Forelimb muscle (tissue), 1 donor: ENCODE measurements around the gene AP5Z1. TPM values are rescaled to one million over a fixed set of nuclear protein-coding genes. Genes with fewer than 3 reads are reported as not detected.

Source experiments
- DNase-seq: peaks from one replicate; pipeline ENCODE4 v3.0.0-alpha.2; 2013; ENCODE audit warnings: low read depth
- polyA plus RNA-seq: library from polyadenylated mRNA; unstranded; fragments of 120-200 nt; gene quantifications from one replicate; pipeline ENCODE4 v1.2.1, GENCODE V29; 2013; ENCODE audit not compliant: insufficient read length

AP5Z1 gene
- polyA plus RNA-seq, 1 donor = 14.1 TPM

DNA sequence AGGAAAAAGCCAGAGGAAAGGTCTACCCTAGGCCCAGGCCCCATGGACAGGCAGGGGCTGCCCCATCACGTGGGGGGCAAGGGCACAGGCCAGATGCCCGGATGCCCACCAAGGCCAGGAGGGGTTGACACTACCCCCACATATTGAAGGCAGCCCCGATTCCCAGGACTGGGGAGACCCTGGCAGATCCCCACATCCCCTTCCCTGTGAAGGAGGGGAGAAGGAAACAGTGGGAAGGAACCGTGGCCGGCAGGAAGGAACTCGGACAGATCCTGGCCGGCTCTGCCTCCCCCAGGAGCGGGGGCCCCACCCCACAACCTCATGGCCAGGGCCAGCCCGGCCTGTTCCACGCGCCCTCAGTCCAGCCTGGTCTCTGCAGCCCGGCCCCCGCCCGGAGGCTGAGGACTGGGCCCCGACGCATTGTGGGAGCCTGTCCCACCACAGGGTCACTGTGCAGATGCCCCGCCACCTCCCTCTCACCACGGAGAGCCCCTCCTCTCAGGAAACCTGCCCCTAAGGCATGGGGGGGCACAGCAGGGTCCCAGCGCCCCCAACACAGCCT, 45.1 kb downstream of the AP5Z1 start:
- DNase-seq = no peak

DNA sequence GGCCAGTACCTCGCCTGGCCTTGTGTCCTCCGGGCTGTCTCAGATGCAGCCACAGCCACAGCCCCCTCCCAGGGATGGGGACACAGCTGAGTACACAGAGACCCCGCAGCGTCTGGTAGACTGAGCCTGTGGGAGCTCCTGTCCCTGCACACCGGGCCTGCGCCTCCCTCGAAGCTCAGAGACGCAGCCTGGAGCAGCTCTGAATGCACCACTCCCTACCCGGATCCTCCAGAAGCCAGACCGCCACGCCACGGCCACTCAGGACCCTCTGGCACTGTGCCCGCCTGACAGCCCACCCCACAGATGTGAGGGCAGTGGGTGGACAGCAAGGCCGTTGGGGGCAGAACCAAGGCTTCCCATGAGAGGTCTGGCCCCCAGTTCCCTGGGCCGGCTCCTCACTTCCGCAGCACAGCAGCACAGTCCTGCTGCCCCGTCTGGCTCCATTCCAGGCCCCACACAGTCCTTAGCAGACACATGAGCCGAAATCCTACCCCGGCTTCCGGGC, 45.6 kb downstream of the AP5Z1 start:
- no peak for DNase-seq

DNA sequence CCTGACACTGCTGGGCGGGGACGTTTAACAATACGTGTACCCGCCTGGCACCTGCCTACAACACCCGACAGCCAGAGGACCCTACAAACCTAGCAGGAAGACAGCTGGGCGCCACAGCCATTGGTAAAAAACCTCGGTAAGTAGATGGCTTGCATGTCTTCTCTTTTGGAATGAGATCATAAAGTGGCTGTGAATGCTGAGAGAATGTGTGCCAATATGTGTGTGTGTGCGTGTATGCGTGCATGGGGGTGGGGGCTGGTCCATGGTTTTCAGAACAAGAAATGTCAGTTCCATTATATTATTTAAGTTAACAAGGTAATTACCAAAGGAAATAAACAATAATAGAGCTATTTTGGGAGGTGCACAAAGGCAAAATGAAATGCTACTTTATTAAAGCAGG, 47.3 kb downstream of the AP5Z1 start:
- no peak for DNase-seq

DNA sequence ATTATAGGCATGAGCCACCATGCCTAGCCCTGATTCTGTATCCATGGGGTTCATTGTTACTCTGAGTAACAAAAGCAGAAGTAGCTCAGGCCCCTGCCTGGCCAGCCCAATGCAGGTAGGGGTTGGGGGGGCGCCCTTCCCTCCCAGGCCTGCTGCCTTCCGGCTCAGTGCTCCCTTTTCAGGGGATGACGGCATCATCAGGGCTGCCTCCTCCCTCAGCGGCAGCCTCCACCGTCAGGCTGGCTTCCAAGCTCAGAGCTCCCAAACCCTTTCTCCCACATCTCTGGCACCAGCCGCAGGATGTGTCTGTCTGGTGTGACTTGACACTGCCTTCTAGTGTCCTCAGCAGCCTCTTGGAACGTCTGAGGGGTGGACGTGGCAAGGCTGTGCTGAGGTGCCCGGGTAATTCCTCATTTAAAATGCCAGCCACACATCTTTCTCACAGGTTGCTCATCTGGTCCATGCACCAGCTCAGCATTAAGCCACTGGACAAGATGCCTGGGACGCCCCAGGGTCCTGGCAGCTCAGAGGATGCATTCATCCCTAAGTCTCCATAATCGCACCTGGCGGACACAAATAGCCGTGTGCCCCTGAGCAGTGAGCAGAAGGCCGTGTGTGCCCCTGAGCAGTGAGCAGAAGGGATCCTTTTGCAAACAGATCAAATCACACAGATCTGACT, 48.2 kb downstream of the AP5Z1 start:
- DNase-seq = no peak

DNA sequence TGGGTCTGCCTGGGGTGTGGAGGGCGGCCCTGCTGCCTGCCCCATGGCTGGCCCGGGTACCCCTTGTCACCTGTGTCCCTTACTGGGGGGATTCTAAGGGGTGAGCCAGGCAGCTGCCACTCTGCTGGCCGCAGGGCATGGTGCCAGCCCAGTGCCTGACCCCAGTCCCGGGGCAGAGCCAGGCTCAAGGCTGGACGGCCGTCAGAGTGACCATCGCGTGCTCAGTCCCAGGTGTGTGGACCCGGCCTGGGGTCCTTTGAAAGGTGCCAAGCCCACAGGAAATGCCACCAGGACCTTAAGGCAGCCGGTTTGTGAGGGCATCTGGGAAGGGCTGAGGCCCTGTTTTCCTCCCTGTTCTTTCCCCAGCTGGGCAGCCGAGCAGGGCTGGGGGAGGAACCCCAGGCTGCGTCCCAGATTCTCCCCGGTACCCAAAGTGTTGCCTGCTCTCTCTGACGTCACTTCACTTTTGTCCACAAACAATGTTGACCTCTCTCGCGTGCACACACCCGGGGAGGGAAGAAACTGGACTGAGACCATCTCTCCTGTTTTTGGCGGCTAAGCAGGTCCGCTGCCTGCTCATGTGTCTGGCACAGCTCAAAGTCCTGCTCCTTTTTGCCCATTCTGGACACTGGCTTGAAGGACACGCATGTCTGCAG, 48.8 kb downstream of the AP5Z1 start:
- DNase-seq = no peak

DNA sequence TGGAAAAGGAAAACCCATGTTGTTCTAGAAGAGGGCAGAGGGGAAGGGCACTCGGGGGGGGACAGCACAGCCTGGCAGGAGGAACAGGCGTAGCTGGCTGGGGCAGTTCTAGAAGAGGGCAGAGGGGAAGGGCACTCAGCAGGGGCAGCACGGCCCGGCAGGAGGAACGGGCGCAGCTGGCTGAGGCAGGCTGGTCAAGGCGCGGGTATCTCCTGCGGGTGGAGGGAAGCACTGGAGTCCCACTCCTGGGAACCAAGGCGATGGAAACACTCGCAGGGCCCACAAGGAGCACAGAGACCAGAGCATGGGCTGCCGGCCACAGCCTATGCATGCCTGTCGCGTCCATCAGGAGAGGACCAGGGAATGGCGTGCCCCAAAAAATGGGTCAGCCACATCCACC, 49.7 kb downstream of the AP5Z1 start:
- no peak for DNase-seq

DNA sequence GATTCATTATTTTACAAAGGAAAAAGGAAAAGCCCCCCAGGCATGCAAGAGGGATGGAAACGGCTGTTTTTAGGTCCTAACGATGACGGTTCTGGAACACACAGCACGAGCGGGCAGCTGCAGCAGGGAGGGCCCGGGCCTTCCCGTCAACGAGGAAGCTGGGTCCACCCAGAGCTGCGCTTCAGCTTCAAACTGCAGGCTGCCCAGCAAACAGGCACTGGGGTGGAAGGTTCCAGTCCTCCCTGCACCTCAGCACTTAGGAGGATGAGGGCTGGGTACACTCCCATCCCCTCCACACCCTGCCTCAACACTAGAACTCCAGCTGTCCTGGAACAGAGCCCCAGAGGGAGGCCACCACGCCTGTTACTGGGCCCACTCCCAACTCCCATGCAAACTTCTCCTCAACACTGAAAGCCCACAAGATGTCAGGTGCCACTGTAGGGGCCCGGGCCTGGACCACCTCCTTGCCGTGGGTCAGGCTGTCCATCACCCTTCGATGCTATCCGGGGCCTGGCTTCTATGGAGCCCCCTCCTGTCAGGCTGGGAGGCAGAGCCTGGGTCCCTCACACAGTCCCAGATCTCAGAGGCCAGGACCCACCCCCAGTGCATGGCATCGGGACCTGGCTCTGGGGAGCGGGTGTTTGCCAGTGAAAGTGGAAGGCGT, 53.4 kb downstream of the AP5Z1 start:
- no peak for DNase-seq

DNA sequence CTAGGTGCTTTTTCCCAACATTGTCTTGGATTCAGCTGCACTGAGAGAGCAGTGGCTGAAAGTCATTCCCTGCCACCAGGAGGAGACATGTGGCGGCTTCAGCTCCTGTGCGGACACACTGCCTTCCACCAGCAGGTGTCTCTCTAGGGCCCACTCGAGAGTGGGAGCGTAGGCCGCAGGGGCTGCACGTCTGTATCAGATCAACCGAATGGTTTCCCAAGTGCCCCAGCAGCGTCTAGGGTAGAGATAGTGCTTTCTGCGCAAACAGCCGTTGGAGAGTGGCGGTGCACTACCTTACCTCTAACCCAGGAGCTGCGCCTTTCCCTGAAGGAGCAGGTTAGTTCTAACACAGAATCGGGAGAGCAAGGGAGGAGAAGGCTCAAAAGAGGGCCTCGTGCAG, 54.8 kb downstream of the AP5Z1 start:
- no peak for DNase-seq

DNA sequence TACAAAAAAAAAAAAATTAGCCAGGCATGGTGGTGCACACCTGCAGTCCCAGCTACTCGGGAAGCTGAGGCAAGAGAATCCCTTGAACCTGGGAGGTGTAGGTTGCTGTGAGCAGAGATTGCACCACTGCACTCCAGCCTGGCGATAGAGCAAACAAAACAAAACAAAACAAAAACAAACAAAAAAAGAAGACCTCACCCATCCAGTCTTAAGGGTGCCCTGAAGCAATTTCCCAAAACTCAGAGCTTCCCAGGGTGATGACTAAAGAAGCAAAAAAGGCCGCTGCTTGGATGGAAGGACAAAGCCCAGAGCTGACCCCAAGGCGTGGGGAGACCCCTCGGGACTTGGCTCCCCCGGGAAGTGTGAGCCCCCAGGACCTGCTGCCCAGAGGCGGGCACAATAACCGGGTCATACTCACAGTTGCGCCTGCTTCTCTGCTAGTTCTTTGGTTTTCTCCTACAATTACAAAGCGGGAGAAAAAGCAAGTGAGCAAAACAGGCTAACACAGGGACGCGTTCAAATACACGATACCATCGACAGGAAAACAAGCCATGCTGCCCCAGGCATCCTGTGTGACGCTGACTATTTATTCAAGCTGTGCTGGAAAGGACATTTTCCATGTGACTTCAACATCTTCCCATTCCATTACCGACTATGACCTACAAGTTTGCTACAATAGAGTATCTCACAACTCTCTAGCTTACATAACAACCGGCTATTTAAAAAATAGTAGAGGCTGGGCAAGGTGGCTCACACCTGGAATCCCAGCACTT, 56.5 kb downstream of the AP5Z1 start:
- no peak for DNase-seq

DNA sequence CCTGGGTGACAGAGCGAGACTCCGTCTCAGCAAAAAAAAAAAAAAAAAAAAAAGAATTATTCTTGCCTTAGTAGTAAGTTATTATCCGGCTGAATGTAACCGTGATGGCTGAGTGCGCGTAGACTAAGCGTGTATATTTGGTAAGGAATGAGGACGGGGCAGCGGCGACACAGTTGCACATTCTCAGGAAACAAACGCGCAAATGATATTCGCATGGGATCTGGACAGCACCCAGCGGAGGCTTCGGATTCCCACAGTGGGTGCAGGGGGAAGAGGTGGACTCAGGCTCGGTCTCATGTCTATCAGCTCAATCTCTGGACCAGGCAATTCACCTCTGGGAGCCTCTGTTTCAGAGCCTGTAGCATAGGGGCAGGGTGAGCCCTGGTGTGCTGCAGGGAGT, 57.3 kb downstream of the AP5Z1 start:
- DNase-seq = no peak

DNA sequence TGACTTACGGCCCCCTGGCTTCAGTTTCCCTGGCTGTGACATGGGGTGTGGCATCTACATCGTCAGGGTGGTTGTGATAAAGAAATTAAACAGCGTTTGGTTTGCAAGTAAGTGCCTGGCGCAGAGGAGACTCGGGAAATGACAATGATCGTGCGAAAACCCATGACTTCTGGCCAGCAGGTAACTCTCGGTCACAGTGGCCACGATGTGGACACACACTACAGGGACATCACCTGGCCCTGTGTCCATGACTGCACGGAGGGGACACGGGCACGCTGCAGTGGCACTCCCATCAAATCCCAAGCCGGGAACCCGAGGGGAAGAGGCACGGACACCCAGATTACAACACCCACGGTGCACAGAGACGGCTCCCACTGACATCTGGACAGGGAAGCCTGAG, 57.8 kb downstream of the AP5Z1 start:
- no peak for DNase-seq

DNA sequence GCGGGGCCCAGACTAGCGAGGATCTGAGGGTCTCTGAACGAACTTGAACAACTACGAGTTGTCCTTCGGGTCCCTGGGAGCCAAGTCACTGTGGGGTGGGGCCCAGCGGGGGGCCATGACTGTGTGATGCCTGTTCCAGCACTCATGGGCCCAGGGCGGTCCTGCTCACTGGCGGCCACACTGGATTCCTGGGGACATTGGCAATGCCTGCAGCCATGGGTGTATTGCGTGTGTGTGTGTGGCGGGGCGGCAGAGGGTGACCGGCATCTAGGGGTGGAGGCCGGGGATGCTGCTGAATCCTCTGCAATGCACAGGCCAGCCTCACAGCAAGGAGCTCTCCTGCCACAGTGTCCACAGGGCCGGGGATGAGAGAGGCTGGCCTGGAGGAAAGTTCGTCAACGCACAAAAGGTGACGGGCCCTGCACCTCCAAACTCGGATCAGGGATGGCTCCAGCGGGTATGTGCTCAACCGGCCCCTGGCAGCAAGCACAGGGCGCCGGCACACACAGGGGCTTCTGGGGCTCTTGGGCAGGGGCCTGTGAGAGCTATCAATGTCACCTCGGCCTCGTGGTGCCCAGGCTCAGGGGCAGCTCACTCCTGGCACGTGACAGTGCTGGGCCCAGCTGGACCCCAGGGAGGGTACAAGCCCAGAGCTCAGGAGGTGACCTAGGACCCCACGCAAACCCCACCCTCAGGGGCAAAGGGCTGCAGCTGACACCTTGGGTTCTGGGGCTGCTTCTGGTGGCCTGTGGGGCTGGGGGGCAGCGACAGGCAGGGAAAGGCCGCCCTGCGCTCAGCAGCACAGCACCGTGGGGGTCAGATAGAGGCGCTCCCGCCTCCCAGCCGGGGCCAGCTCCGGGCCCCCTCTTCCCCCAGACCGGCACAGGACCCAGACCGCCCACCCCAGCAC, 58.5 kb downstream of the AP5Z1 start:
- no peak for DNase-seq

DNA sequence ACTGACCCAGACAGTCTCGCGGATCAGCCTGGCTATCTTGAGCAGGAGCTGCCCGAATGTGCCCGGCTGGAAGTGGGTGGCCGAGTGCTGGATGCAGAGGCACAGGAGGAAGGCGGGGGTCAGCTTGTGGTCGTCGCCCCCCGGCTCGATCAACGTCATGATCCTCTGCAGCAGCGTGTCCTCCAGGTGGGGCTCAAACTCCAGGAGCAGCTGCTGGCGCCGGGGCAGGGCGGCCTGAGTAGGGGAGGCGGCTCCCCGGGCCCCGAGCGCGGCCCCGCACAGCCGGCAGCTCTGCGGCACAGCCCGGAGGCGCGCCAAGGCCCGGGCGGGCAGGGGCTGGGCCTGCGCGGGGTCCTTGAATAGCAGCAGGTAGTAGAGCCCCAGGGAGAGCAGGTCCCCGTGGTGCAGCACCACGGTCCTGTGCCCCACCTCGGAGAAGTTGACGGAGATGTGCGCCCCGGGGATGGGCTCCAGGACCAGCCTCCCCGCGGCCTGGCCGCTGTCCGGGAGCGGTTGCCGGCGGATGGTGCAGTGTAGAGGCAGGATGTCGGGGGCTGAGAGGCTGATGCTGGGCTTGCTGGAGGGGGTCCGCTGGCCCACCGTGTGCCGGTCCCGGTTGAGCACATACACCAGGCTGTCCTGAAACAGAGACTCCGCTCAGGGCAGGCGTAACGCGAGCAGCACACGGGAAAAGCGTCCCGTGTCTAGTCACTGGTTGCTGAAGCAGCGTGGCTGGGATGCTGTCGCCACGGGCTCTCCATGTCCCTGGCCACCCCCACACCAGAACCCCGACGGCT, 59.4 kb downstream of the AP5Z1 start:
- no peak for DNase-seq

DNA sequence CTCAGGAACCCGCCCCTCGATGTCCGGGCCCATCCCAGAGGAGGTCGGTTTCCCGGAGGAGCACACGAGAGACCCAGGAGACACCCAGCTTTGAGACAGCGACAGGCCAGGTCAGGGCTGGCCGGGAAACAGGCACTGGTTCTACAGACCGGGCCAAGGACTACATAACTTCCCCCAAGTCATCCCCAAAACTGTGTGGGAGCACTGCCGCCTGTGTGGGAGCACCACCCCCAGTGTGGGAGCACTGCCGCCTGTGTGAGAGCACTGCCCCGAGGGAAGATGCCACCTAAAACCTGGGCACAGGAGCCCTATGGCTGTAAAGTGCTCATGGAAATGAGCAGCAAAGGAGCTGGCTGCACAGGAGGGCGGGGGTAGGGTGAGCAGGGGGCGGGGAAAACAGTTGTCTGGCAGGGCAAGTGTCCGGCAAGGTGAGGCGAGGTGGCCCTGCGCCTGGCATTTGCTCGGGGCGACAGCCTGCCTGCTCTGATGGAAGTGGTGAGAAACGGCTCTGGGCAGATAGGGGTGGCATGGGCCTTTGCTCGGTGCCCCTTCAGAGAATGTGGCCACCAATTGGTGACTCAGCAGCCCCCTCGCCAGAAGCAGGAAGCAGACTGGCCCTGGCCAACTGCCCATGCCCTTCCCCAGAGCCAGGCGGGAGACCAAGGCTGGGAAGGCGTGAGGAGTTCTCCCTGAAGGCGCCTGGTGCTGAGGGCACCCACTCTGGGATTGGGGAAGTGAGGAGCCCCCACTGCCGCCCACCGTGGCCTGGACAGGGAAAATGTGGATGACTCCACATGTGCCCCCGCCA, 60.2 kb downstream of the AP5Z1 start:
- DNase-seq = no peak

DNA sequence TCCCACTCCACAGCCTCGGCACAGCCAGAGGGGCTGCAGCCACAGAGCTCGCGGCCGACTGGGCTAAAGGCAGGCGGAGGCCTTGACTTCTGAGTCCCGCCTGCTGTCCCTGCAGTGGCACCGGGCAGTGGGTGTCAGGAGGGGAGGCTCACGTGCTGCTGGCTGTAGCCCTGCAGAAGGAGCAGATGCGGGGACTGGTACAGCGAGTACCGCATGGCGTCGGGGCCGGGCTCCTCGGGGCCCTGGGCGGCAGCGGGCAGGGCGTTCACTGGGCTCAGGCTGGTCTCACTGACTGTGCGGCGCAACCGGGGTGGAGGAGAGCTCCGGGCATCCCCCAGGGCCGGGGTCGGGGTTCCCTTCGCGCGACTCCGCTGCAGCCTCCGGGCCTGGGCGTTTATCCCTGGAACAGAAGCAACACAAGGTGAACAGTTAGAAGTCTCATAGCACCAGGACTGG, 60.8 kb downstream of the AP5Z1 start:
- DNase-seq = no peak

DNA sequence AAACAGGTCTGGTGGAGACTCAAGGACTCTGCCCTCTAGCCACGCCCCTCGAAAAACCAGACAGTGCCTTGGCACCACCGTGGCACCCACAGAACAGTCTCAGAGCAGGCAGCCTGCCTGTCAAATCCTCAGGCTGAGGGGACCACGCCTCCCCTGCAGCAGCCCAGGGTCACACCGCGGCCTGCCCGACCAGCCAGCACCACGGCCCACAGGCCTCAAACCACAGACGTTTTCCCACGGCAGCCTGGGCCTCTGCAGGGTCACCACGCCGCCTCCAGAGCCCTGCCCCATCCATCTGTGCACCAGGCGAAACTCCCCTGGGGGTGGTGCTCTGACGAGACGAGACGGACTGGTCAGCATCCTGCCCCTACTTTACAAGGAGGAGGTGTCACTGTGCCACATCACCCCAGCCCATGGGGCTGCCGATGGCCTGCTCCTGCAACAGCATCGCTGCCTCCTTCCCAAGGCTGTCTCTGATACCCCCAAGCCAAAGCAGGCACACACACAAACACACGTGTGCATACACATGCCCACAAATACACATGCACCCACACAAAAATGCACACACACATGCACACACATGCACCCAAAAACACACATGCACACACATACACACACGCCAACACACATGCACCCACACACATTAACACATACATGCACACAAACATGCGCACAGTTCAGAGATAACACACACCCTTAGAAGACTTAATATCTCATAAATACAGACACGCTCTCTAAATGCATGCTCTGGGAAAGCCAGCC, 61.8 kb downstream of the AP5Z1 start:
- no peak for DNase-seq

DNA sequence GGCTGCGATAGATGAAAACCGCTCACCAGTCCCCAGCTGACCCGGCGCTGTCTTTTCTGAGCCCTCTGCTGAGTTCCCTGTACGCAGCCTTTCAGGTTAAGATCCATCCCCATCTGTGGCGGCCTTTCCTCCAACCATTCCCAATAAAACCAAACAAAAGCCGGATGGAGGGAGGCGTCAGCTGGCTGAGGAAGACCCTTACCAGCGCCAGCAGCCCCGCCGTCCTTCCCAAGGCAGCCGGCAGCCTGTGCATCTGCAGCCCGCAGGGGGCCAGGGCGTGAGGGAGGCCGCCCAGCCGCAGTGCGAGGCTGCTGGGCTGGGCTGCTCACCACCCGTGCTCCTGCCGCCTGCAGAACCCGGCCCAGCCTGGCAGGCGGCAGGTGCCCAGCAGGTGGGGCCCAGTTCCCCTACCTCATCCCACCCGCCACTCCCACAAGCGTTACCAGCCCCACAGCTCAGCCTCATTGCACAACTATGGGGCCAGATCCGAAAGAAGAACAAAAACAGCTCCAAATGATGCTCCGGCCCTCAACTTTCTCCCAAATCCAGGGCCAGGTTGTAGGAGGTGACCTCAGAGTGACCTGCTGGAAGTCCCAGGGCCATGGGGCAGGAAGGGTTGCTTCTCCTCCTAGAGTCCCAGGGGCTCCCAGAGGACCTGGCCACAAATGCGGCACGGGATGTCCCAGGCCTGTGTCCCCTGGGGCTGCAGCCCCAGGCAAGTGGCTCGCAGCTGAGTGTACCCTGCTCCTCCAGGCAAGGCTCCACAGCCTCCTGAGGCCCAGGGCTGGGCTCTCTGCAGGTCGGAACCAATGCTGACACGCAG, 62.6 kb downstream of the AP5Z1 start:
- no peak for DNase-seq
